HUES64 (cell line): Measurements from ENCODE around the gene IGSF23.
"Not testable (repeated sequence)": the region's sequence is repeated elsewhere in the genome, so short reads cannot be mapped to it uniquely, and the experiment has no call there.

Source experiments
- H3K27ac ChIP-seq: 2 replicates; pipeline ENCODE4 v1.7.0; 2013; ENCODE audit warnings: low read depth, low read length, inconsistent platforms
- H3K27me3 ChIP-seq: 2 replicates; pipeline ENCODE4 v1.6.1; 2013; ENCODE audit warnings: mild to moderate bottlenecking, low read length; ENCODE audit not compliant: insufficient read depth
- H3K36me3 ChIP-seq: 2 replicates; pipeline ENCODE4 v1.6.1; 2013; ENCODE audit warnings: mild to moderate bottlenecking, low read length; ENCODE audit not compliant: insufficient read depth
- H3K4me1 ChIP-seq: 2 replicates; pipeline ENCODE4 v1.6.1; 2013; ENCODE audit warnings: mild to moderate bottlenecking, low read length, moderate library complexity; ENCODE audit not compliant: insufficient read depth
- H3K4me3 ChIP-seq: 2 replicates; pipeline ENCODE4 v1.5.1; 2013; ENCODE audit warnings: mild to moderate bottlenecking, low read length, moderate library complexity
- H3K9ac ChIP-seq: 2 replicates; pipeline ENCODE4 v1.6.1; 2013; ENCODE audit warnings: mild to moderate bottlenecking, low read depth, low read length
- H3K9me3 ChIP-seq: 2 replicates; pipeline ENCODE4 v1.6.1; 2013; ENCODE audit warnings: low read depth, low read length; ENCODE audit not compliant: insufficient read depth
- WGBS: fragments of 150-250, 120-280 bp; methylation state at CpG from one replicate; pipeline ENCODE4 v1.1.7; 2013; ENCODE audit warnings: missing lambda C conversion rate; 5-methylcytosine and 5-hydroxymethylcytosine counted together

Gene IGSF23

DNA sequence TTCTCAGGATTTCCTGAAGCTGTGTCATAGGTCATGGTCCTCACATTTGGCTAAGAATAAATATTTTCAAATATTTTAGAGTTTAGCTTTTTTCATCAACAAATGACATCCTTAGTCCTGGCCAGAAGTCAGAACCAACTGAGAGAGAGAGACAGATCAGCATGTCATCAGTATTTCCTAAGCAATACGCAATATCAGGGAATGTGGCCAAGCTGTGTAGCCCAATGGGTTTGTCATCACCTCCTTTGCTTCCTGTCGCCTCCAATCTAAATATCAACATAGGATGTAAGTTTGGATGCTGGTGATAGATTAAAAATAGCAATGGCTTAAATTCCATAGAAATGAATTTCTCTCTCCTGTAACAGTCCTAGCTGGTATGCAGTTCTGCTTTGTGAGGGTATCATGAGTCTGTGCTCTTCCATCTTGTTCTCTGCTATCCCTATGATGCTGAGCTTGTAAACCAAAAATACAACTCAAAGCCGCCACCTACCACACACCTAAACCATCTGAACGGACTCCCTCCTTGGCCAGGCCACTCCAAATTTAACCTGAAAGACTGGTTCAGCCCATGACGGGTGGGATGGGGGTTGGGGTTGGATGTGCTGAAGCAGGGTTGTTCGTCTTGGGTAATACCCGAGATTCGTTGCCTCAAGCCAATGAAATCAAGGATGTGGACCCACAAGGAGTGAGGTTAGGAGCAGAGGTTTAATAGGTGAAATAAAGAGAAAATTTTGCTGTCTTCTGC, 10.0 kb upstream of the IGSF23 start:
- H3K27ac ChIP-seq = no peak overlapping the region
- peaks cover 14% of the 10 kb centered on the region for H3K4me1 ChIP-seq
- WGBS = 91% methylated on average over 7 of the region's 8 CpGs
- H3K4me3 ChIP-seq = no peak overlapping the region
- H3K9ac ChIP-seq = no peak overlapping the region
- H3K27me3 ChIP-seq = no peaks in the 10 kb centered on the region
- no peaks in the 10 kb centered on the region for H3K9me3 ChIP-seq
- H3K36me3 ChIP-seq = no peaks in the 10 kb centered on the region

DNA sequence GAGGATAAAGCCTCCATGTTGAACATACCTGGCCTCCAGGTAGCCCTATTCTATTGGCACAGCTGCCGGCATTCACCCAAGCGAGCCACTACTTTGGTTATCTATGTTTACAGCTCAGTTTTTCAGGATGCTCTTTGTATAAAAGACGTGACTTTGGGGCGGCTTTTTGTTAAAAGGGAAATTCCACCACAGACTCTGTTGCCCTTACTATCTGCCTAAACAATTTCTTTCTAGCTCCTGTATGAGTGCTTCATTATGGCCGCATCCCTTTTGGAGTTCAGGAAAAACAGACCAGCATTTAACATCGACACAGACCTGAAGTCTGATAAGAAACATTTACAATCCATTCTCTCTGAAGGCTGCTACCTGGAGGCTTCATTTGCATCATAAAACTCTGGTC, 9.1 kb upstream of the IGSF23 start:
- peaks cover 15% of the 10 kb centered on the region for H3K4me1 ChIP-seq
- no peak overlapping the region for H3K9ac ChIP-seq
- 76% methylated on average over 6 of the region's 6 CpGs for WGBS
- no peak overlapping the region for H3K4me3 ChIP-seq
- no peaks in the 10 kb centered on the region for H3K9me3 ChIP-seq
- no peak overlapping the region for H3K27ac ChIP-seq
- H3K36me3 ChIP-seq = no peaks in the 10 kb centered on the region
- no peaks in the 10 kb centered on the region for H3K27me3 ChIP-seq

DNA sequence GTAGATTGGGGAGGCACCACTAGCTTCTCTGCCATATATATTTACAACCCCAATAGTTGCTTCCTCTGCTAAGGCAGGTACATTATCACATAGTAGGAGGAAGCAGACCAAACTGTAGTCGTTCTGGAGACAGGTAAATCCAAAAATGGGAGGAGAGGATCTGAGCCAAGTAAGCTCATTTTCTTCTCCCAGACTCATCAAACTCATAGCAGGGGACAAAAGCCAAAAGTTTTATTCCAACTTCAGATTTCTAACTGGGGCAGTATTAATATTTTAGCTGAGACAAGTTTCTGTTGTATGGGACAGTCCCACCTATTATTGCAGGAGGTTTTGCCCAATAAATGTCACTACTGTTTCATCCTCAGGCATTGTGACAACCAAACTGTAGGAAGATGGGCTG, 7.8 kb upstream of the IGSF23 start:
- Histone ChIP-seq H3K4me3 (no peak overlapping the region), H3K27ac (no peak overlapping the region), H3K27me3 (no peaks in the 10 kb centered on the region), H3K36me3 (no peaks in the 10 kb centered on the region), H3K9ac (no peak overlapping the region), H3K4me1 (peaks cover 15% of the 10 kb centered on the region), H3K9me3 (no peaks in the 10 kb centered on the region)
- WGBS = 86% methylated on average over 1 of the region's 1 CpG

DNA sequence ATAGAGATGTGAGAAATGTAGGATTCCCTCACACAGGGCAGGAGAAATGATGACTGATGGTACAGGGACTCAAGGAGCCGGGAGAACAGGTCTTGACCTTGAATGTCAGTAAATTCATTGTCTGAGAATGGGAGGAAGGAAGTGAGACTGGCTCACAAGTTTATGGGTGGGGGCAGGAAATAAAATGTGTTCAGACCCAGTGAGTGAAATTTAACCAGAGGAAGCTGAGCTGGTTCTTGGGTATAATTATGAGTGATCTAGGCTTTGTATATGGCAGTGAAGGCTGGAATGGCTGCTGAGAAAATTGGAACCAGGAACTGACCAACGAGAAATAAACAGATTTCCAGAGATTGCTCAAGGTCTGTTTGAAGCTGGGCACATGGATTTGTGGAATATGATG, 6.3 kb upstream of the IGSF23 start:
- no peak overlapping the region for H3K27ac ChIP-seq
- H3K36me3 ChIP-seq = no peaks in the 10 kb centered on the region
- peaks cover 15% of the 10 kb centered on the region for H3K4me1 ChIP-seq
- H3K4me3 ChIP-seq = no peak overlapping the region
- 92% methylated on average over 2 of the region's 2 CpGs for WGBS
- no peak overlapping the region for H3K9ac ChIP-seq
- no peaks in the 10 kb centered on the region for H3K9me3 ChIP-seq
- no peaks in the 10 kb centered on the region for H3K27me3 ChIP-seq

DNA sequence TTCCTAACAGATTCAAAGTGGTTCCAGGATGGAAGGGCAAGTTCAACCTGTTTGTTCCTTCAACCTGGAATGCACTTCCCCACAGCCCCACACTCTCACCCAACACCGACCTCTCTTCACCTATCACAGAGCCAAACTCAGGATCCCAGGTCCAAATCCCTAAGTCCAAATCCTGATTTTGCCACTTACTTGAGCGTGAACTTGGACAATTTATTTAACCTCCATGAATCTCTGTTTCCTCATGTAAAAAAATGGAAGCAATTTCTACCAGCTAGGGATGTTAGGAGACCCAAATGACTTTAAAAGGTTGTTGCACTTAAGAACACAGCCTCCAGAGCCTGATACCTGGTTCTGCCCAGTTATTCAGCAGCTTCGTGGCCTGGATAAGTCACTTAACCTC, 5.4 kb upstream of the IGSF23 start:
- H3K4me3 ChIP-seq = no peak overlapping the region
- H3K36me3 ChIP-seq = no peaks in the 10 kb centered on the region
- peaks cover 15% of the 10 kb centered on the region for H3K4me1 ChIP-seq
- H3K9me3 ChIP-seq = no peaks in the 10 kb centered on the region
- H3K27ac ChIP-seq = no peak overlapping the region
- 88% methylated on average over 3 of the region's 3 CpGs for WGBS
- H3K9ac ChIP-seq = no peak overlapping the region
- no peaks in the 10 kb centered on the region for H3K27me3 ChIP-seq

DNA sequence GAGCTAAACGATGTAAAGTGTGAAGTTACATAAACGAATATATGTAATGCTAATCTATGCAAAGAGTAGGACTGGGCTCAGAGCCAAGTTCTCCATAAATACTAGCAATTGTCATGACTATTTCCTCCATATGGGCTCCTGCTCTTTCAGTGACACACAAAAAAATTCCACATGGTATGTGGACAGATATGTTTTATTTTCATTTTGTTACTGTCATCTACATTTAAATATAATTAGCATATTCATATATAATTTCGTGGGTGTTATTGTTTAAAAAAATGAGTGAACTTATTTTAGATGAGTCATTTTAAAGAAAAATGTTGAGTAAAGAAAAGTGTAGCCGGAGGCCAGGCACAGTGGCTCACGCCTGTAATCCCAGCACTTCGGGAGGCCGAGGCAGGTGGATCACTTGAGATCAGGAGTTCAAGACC, 5.0 kb upstream of the IGSF23 start:
- Histone ChIP-seq H3K4me1 (peaks cover 15% of the 10 kb centered on the region), H3K9me3 (no peaks in the 10 kb centered on the region), H3K27ac (no peak overlapping the region), H3K36me3 (no peaks in the 10 kb centered on the region), H3K4me3 (no peak overlapping the region), H3K27me3 (no peaks in the 10 kb centered on the region), H3K9ac (no peak overlapping the region)
- WGBS = 75% methylated on average over 7 of the region's 7 CpGs

DNA sequence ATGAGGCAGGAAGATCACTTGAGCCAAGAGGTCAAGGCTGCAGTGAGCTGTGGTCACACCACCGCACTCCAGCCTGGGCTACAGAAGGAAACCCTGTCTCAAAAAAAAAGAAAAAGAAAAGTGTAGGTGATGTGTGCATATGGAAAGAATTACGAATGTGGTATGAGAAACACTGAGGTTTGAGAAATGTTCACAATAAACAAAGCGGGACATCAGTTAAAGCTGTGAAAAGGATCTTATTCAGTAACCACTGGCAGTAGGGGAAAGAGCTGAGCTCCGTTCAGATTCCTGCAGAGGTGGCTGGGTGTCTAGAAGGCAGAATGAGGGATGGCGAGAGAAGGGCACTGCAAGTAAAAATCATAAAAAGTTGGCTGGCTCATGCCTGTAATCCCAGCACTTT, 4.1 kb upstream of the IGSF23 start:
- Histone ChIP-seq H3K27ac (no peak overlapping the region), H3K36me3 (no peaks in the 10 kb centered on the region), H3K9me3 (no peaks in the 10 kb centered on the region), H3K4me3 (no peak overlapping the region), H3K4me1 (peaks cover 9% of the 10 kb centered on the region), H3K27me3 (no peaks in the 10 kb centered on the region), H3K9ac (no peak overlapping the region)
- WGBS = 93% methylated on average over 5 of the region's 5 CpGs

DNA sequence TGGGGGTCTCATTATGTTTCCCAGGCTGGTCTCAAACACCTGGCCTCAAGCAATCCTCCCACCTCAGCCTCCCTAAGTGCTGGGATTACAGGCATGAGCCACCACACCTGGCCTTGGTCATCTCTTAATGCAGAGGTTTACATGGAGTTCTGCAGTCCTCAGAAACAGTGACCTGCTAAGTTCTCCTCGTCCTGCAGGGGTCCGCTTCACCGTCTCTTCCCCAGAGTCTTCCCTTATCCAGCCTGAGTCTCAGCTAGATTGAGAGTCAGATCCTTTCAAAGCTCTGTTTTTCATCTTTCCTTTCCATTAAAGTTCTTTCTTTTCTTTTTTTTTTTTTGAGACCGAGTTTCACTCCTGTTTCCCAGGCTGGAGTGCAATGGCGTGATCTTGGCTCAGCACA, 2.9 kb upstream of the IGSF23 start:
- H3K9ac ChIP-seq, H3K9me3 ChIP-seq, H3K27ac ChIP-seq, H3K36me3 ChIP-seq, H3K4me3 ChIP-seq, H3K27me3 ChIP-seq, H3K4me1 ChIP-seq: not testable (repeated sequence)
- 55% methylated on average over 5 of the region's 5 CpGs for WGBS

DNA sequence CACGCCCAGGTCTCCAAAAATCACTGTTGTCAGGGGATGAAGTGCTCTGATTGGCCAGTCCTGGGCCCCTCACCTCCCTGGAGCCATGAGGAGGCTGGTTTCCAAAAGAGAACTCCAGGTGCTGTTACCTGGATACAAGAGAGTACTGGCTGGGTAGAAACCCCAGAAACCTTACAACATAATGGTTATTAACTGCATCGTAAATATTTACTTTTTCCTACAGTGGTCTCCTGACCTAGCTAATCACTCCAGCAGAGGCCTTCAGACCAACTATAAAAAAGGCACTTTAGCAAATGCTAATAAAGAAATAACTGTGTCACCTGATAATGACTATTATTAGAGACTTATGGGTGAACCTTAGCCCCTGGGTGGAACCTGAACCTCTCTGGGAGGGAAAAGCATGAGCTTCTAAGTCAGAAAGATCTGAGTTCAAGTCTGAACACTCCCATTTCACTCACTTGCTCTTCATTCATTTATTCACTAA, 1.5 kb upstream of the IGSF23 start:
- no peaks in the 10 kb centered on the region for H3K27me3 ChIP-seq
- H3K4me3 ChIP-seq = no peak overlapping the region
- 96% methylated on average over 2 of the region's 2 CpGs for WGBS
- no peak overlapping the region for H3K27ac ChIP-seq
- H3K4me1 ChIP-seq = peaks cover 7% of the 10 kb centered on the region; the same call in 1 of the 2 replicates
- H3K9ac ChIP-seq = no peak overlapping the region
- H3K36me3 ChIP-seq = no peaks in the 10 kb centered on the region
- no peaks in the 10 kb centered on the region for H3K9me3 ChIP-seq

DNA sequence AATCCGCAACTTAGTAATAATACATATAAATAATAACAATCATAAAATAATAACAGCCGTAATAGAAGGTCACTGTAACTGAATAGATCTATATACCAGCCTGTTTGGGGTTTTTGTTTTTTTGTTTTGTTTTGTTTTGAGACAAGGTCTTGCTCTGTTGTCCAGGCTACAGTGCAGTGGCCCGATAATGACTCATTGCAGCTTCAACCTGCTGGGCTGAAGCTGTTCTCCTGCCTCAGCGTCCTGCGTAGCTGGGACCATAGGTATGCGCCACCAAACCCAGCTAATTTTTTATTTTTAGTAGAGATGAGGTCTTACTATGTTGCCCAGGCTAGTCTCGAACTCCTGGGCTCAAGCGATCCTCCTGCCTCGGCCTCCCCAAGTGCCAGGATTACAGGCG, 950 bp downstream of the IGSF23 start:
- Histone ChIP-seq H3K9me3 (no peaks in the 10 kb centered on the region), H3K27ac (no peak overlapping the region), H3K4me3 (no peak overlapping the region), H3K27me3 (no peaks in the 10 kb centered on the region), H3K9ac (no peak overlapping the region), H3K36me3 (no peaks in the 10 kb centered on the region), H3K4me1 (0 out of 2 replicates have a peak, but pooled peaks cover 2% of the 10 kb centered on the region)
- 94% methylated on average over 9 of the region's 10 CpGs for WGBS

DNA sequence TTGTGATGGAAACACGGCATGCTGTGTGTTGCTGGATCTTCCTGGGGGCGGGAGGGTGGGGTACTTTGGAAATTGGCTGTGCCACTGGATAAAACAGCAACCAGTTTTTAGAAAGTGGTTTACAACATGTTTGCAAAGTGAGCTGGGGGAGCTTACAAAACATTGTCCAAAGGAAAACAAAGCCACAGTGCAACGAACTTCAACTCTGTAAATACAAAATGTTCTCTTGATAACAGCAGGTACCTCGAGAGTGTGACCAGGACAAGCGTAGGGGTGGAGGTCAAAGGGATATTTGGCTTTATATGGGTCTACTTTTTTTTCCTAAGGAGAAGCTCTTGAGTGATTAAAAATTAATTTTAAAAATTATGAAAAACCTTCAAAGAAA, 2.5 kb downstream of the IGSF23 start:
- Histone ChIP-seq H3K9ac (no peak overlapping the region), H3K36me3 (no peaks in the 10 kb centered on the region), H3K27ac (no peak overlapping the region; the same call in 1 of the 2 replicates), H3K9me3 (no peaks in the 10 kb centered on the region), H3K4me1 (0 out of 2 replicates have a peak, but pooled peaks cover 2% of the 10 kb centered on the region), H3K4me3 (no peak overlapping the region), H3K27me3 (no peaks in the 10 kb centered on the region)
- 61% methylated on average over 5 of the region's 5 CpGs for WGBS
